Upper lobe of left lung (tissue), 4 donors: ENCODE results near the gene DMD.

Source experiments
- EP300 ChIP-seq, 4 donors: sonication (generic); formaldehyde crosslinking; IDR thresholded peaks; one replicate each; pipeline ENCODE4 v1.5.1; 2017; ENCODE audit warnings: antibody characterized with exemption in 4 of 4, control low read depth in 2 of 4
- POLR2A ChIP-seq, 4 donors: fragments of 450-650 bp; IDR thresholded peaks; one replicate each; pipeline ENCODE4 v1.5.1; 2016 to 2017; ENCODE audit warnings: antibody characterized with exemption in 4 of 4, mild to moderate bottlenecking in 2 of 4
- POLR2AphosphoS5 ChIP-seq, 2 donors: sonication (generic); formaldehyde crosslinking; IDR thresholded peaks; one replicate each; pipeline ENCODE4 v1.5.1; 2017; ENCODE audit warnings: antibody characterized with exemption in 2 of 2
- TF ChIP-seq, protein P1 (sequence below), 6 experiments: fragments of 450-650 bp in 4 of 6; fragments of 200-600 bp in 2 of 6; sonication (generic) in 2 of 6; IDR thresholded peaks; one replicate each; pipeline ENCODE4 v1.5.1; 2016 to 2019; ENCODE audit warnings: antibody characterized with exemption in 6 of 6

GRCh38 chrX:31185884-31186283 lies 2025.5 kb downstream of the DMD start:
- TF ChIP-seq POLR2AphosphoS5 (IDR thresholded peaks at IDR 0.05) (no peak), EP300 (IDR thresholded peaks at IDR 0.05) (no peak), POLR2A (IDR thresholded peaks at IDR 0.05) (no peak)
- TF ChIP-seq, protein P1, sequence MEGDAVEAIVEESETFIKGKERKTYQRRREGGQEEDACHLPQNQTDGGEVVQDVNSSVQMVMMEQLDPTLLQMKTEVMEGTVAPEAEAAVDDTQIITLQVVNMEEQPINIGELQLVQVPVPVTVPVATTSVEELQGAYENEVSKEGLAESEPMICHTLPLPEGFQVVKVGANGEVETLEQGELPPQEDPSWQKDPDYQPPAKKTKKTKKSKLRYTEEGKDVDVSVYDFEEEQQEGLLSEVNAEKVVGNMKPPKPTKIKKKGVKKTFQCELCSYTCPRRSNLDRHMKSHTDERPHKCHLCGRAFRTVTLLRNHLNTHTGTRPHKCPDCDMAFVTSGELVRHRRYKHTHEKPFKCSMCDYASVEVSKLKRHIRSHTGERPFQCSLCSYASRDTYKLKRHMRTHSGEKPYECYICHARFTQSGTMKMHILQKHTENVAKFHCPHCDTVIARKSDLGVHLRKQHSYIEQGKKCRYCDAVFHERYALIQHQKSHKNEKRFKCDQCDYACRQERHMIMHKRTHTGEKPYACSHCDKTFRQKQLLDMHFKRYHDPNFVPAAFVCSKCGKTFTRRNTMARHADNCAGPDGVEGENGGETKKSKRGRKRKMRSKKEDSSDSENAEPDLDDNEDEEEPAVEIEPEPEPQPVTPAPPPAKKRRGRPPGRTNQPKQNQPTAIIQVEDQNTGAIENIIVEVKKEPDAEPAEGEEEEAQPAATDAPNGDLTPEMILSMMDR (IDR thresholded peaks at IDR 0.05), result no peak
